Measurements from ENCODE around the gene VPS50.
"Not testable (repeated sequence)": the region's sequence is repeated elsewhere in the genome, so short reads cannot be mapped to it uniquely, and the experiment has no call there.

VPS50 gene

GRCh38 chr7:93331706-93332105, 99.5 kb downstream of the VPS50 start:
- Histone ChIP-seq H3K4me1 (ENCODE audit: control insufficient read depth, insufficient read depth, low read length, unreplicated experiment) (peaks cover 20% of the 10 kb centered on the region), H3K27me3 (ENCODE audit: insufficient read depth, low read length) (no peaks in the 10 kb centered on the region), H2AFZ (ENCODE audit: low read length, unreplicated experiment) (no peak overlapping the region), H3K79me2 (ENCODE audit: control insufficient read depth, insufficient read depth, low read length, unreplicated experiment) (no peaks in the 10 kb centered on the region), H3K27ac (ENCODE audit: low read depth, low read length) (no peak overlapping the region), H3K36me3 (ENCODE audit: insufficient read depth, low read length) (no peaks in the 10 kb centered on the region), H3K4me3 (ENCODE audit: low read depth, low read length) (no peak overlapping the region)

GRCh38 chr7:93332172-93332571, 100.0 kb downstream of the VPS50 start:
- Histone ChIP-seq H3K79me2 (ENCODE audit: control insufficient read depth, insufficient read depth, low read length, unreplicated experiment) (no peaks in the 10 kb centered on the region), H2AFZ (ENCODE audit: low read length, unreplicated experiment) (no peak overlapping the region), H3K27ac (ENCODE audit: low read depth, low read length) (no peak overlapping the region), H3K27me3 (ENCODE audit: insufficient read depth, low read length) (no peaks in the 10 kb centered on the region), H3K36me3 (ENCODE audit: insufficient read depth, low read length) (no peaks in the 10 kb centered on the region), H3K4me1 (ENCODE audit: control insufficient read depth, insufficient read depth, low read length, unreplicated experiment) (peaks cover 20% of the 10 kb centered on the region), H3K4me3 (ENCODE audit: low read depth, low read length) (no peak overlapping the region)

GRCh38 chr7:93337052-93337451, 104.9 kb downstream of the VPS50 start:
- Histone ChIP-seq H3K79me2 (ENCODE audit: control insufficient read depth, insufficient read depth, low read length, unreplicated experiment) (no peaks in the 10 kb centered on the region), H3K4me3 (ENCODE audit: low read depth, low read length) (no peak overlapping the region), H3K36me3 (ENCODE audit: insufficient read depth, low read length) (peaks cover 7% of the 10 kb centered on the region; the same call in 1 of the 2 replicates), H2AFZ (ENCODE audit: low read length, unreplicated experiment) (no peak overlapping the region), H3K4me1 (ENCODE audit: control insufficient read depth, insufficient read depth, low read length, unreplicated experiment) (peaks cover 13% of the 10 kb centered on the region), H3K27me3 (ENCODE audit: insufficient read depth, low read length) (no peaks in the 10 kb centered on the region), H3K27ac (ENCODE audit: low read depth, low read length) (no peak overlapping the region)

GRCh38 chr7:93342178-93342577, 110.0 kb downstream of the VPS50 start:
- H3K79me2 ChIP-seq (ENCODE audit: control insufficient read depth, insufficient read depth, low read length, unreplicated experiment); H3K36me3 ChIP-seq (ENCODE audit: insufficient read depth, low read length); H3K27me3 ChIP-seq (ENCODE audit: insufficient read depth, low read length); H3K4me3 ChIP-seq (ENCODE audit: low read depth, low read length); H2AFZ ChIP-seq (ENCODE audit: low read length, unreplicated experiment); H3K4me1 ChIP-seq (ENCODE audit: control insufficient read depth, insufficient read depth, low read length, unreplicated experiment); H3K27ac ChIP-seq (ENCODE audit: low read depth, low read length): not testable (repeated sequence)

GRCh38 chr7:93350338-93350737, 118.2 kb downstream of the VPS50 start:
- no peak overlapping the region for H3K27ac ChIP-seq (ENCODE audit: low read depth, low read length)
- H3K4me3 ChIP-seq (ENCODE audit: low read depth, low read length): no peak overlapping the region
- no peaks in the 10 kb centered on the region for H3K27me3 ChIP-seq (ENCODE audit: insufficient read depth, low read length)
- H3K36me3 ChIP-seq (ENCODE audit: insufficient read depth, low read length): 0 out of 2 replicates have a peak, but pooled peaks cover 7% of the 10 kb centered on the region
- no peaks in the 10 kb centered on the region for H3K79me2 ChIP-seq (ENCODE audit: control insufficient read depth, insufficient read depth, low read length, unreplicated experiment)
- H3K4me1 ChIP-seq (ENCODE audit: control insufficient read depth, insufficient read depth, low read length, unreplicated experiment): no peaks in the 10 kb centered on the region
- H2AFZ ChIP-seq (ENCODE audit: low read length, unreplicated experiment): no peak overlapping the region

- H3K79me2 ChIP-seq (ENCODE audit: control insufficient read depth, insufficient read depth, low read length, unreplicated experiment): no peaks in the 10 kb centered on the region
- H3K27me3 ChIP-seq (ENCODE audit: insufficient read depth, low read length): no peaks in the 10 kb centered on the region
- no peak overlapping the region for H3K4me3 ChIP-seq (ENCODE audit: low read depth, low read length)
- H2AFZ ChIP-seq (ENCODE audit: low read length, unreplicated experiment): no peak overlapping the region
- no peaks in the 10 kb centered on the region for H3K4me1 ChIP-seq (ENCODE audit: control insufficient read depth, insufficient read depth, low read length, unreplicated experiment)
- H3K27ac ChIP-seq (ENCODE audit: low read depth, low read length): no peak overlapping the region
- H3K36me3 ChIP-seq (ENCODE audit: insufficient read depth, low read length): 0 out of 2 replicates have a peak, but pooled peaks cover 7% of the 10 kb centered on the region
Measured at GRCh38 chr7:93352881-93353280, 120.7 kb downstream of the VPS50 start.

- H3K4me3 ChIP-seq (ENCODE audit: low read depth, low read length): no peak overlapping the region
- no peak overlapping the region for H2AFZ ChIP-seq (ENCODE audit: low read length, unreplicated experiment)
- 0 out of 2 replicates have a peak, but pooled peaks cover 7% of the 10 kb centered on the region for H3K36me3 ChIP-seq (ENCODE audit: insufficient read depth, low read length)
- no peak overlapping the region for H3K27ac ChIP-seq (ENCODE audit: low read depth, low read length)
- no peaks in the 10 kb centered on the region for H3K79me2 ChIP-seq (ENCODE audit: control insufficient read depth, insufficient read depth, low read length, unreplicated experiment)
- H3K4me1 ChIP-seq (ENCODE audit: control insufficient read depth, insufficient read depth, low read length, unreplicated experiment): no peaks in the 10 kb centered on the region
- H3K27me3 ChIP-seq (ENCODE audit: insufficient read depth, low read length): no peaks in the 10 kb centered on the region
Measured at GRCh38 chr7:93354815-93355214, 122.6 kb downstream of the VPS50 start.

- Histone ChIP-seq H3K4me1 (ENCODE audit: control insufficient read depth, insufficient read depth, low read length, unreplicated experiment) (no peaks in the 10 kb centered on the region), H3K36me3 (ENCODE audit: insufficient read depth, low read length) (no peaks in the 10 kb centered on the region), H2AFZ (ENCODE audit: low read length, unreplicated experiment) (no peak overlapping the region), H3K79me2 (ENCODE audit: control insufficient read depth, insufficient read depth, low read length, unreplicated experiment) (no peaks in the 10 kb centered on the region), H3K27me3 (ENCODE audit: insufficient read depth, low read length) (no peaks in the 10 kb centered on the region), H3K27ac (ENCODE audit: low read depth, low read length) (no peak overlapping the region), H3K4me3 (ENCODE audit: low read depth, low read length) (no peak overlapping the region)
Measured at GRCh38 chr7:93359520-93360198, 127.5 kb downstream of the VPS50 start.

GRCh38 chr7:93361853-93362252, 129.7 kb downstream of the VPS50 start:
- H3K4me3 ChIP-seq (ENCODE audit: low read depth, low read length): no peak overlapping the region
- no peaks in the 10 kb centered on the region for H3K79me2 ChIP-seq (ENCODE audit: control insufficient read depth, insufficient read depth, low read length, unreplicated experiment)
- H2AFZ ChIP-seq (ENCODE audit: low read length, unreplicated experiment): no peak overlapping the region
- H3K36me3 ChIP-seq (ENCODE audit: insufficient read depth, low read length): no peaks in the 10 kb centered on the region
- no peaks in the 10 kb centered on the region for H3K27me3 ChIP-seq (ENCODE audit: insufficient read depth, low read length)
- no peak overlapping the region for H3K27ac ChIP-seq (ENCODE audit: low read depth, low read length)
- H3K4me1 ChIP-seq (ENCODE audit: control insufficient read depth, insufficient read depth, low read length, unreplicated experiment): no peaks in the 10 kb centered on the region

- Histone ChIP-seq H3K27me3 (ENCODE audit: insufficient read depth, low read length) (no peaks in the 10 kb centered on the region; the same call in 1 of the 2 replicates), H3K79me2 (ENCODE audit: control insufficient read depth, insufficient read depth, low read length, unreplicated experiment) (no peaks in the 10 kb centered on the region), H2AFZ (ENCODE audit: low read length, unreplicated experiment) (no peak overlapping the region), H3K4me1 (ENCODE audit: control insufficient read depth, insufficient read depth, low read length, unreplicated experiment) (no peaks in the 10 kb centered on the region), H3K27ac (ENCODE audit: low read depth, low read length) (no peak overlapping the region), H3K36me3 (ENCODE audit: insufficient read depth, low read length) (no peaks in the 10 kb centered on the region), H3K4me3 (ENCODE audit: low read depth, low read length) (no peak overlapping the region)
Measured at GRCh38 chr7:93364806-93365205, 132.6 kb downstream of the VPS50 start.

- H3K27ac ChIP-seq (ENCODE audit: low read depth, low read length): no peak overlapping the region
- no peaks in the 10 kb centered on the region for H3K4me1 ChIP-seq (ENCODE audit: control insufficient read depth, insufficient read depth, low read length, unreplicated experiment)
- H3K4me3 ChIP-seq (ENCODE audit: low read depth, low read length): no peak overlapping the region
- H3K79me2 ChIP-seq (ENCODE audit: control insufficient read depth, insufficient read depth, low read length, unreplicated experiment): no peaks in the 10 kb centered on the region
- no peaks in the 10 kb centered on the region; the same call in 1 of the 2 replicates for H3K27me3 ChIP-seq (ENCODE audit: insufficient read depth, low read length)
- no peaks in the 10 kb centered on the region for H3K36me3 ChIP-seq (ENCODE audit: insufficient read depth, low read length)
- H2AFZ ChIP-seq (ENCODE audit: low read length, unreplicated experiment): no peak overlapping the region
Measured at GRCh38 chr7:93365341-93365740, 133.2 kb downstream of the VPS50 start.
